Duodenal mucosa (tissue), 2 donors: Measurements from ENCODE around the gene LGMN.
"Not testable (repeated sequence)": the region's sequence is repeated elsewhere in the genome, so short reads cannot be mapped to it uniquely, and the experiment has no call there.

Experiments
- H3K27ac ChIP-seq: one replicate; pipeline ENCODE4 v1.7.0; 2013; ENCODE audit warnings: low read depth, low read length
- H3K27me3 ChIP-seq, 2 donors: one replicate each; pipeline ENCODE4 v1.7.0; 2013; ENCODE audit warnings: low read length in 2 of 2, control low read depth in 1 of 2; ENCODE audit not compliant: insufficient read depth in 2 of 2, control insufficient read depth in 1 of 2
- H3K36me3 ChIP-seq, 2 donors: one replicate each; pipeline ENCODE4 v1.7.0; 2013; ENCODE audit warnings: low read length in 2 of 2, control low read depth in 1 of 2; ENCODE audit not compliant: insufficient read depth in 2 of 2, control insufficient read depth in 1 of 2
- H3K4me1 ChIP-seq, 2 donors: one replicate each; pipeline ENCODE4 v1.7.0; 2013; ENCODE audit warnings: low read length in 2 of 2, control low read depth in 1 of 2; ENCODE audit not compliant: insufficient read depth in 2 of 2, control insufficient read depth in 1 of 2
- H3K4me3 ChIP-seq, 2 donors: one replicate each; pipeline ENCODE4 v1.7.0; 2013; ENCODE audit warnings: low read length in 2 of 2, low read depth in 1 of 2
- H3K9ac ChIP-seq, 2 donors: one replicate each; pipeline ENCODE4 v1.7.0; 2013; ENCODE audit warnings: low read length in 2 of 2, low read depth in 1 of 2
- H3K9me3 ChIP-seq, 2 donors: one replicate each; pipeline ENCODE4 v1.7.0; 2013; ENCODE audit warnings: low read length in 2 of 2, control low read depth in 1 of 2; ENCODE audit not compliant: control insufficient read depth in 1 of 2

Gene LGMN

DNA sequence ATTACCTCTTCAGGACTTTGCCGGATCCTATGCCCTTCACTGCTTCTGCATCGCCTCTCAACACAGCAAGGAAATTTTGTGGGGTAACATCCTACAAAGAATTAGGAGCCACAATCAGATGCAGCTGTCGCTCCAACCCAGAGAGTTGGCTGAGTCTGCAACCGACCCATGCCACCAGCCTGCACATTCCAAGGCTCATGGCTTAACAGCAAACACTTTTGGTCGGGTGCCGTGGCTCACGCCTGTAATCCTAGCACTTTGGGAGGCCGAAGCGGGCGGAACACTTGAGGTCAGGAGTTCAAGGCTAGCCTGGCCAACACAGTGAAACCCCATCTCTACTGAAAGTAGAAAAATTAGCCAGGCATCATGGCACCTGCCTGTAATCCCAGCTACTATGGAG lies 32.3 kb downstream of the LGMN start:
- Histone ChIP-seq H3K27ac (no peak overlapping the region), H3K27me3 (no peaks in the 10 kb centered on the region), H3K9me3 (no peaks in the 10 kb centered on the region), H3K36me3 (peaks cover 12 to 34% of the 10 kb centered on the region in 2 donors), H3K4me3 (no peak overlapping the region), H3K4me1 (peaks cover 11 to 14% of the 10 kb centered on the region in 2 donors), H3K9ac (no peak overlapping the region)

DNA sequence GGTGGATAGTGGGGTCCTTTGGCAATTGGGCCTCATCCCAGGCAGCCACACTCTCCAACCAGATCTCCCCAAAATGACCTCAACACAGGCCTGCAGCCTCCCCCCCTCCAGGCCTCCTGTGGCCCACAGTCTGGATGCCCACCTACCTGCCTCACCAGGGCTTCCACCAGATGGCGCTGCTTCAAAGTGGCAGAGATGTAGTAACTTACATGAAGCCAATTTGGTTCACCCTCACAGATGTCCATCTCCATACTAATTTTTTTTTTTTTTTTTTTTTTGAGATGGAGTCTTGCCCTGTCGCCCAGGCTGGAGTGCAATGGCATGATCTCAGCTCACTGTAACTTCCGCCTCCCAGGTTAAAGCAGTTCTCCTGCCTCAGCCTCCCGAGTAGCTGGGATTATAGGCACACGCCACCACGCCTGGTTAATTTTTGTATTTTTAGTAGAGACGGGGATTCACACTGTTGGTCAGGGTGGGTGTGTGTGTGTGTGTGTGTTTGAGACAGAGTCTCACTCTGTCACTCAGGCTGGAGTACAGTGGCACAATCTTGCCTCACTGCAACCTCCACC lies 33.6 kb downstream of the LGMN start:
- H3K9ac ChIP-seq, H3K4me1 ChIP-seq, H3K27me3 ChIP-seq, H3K9me3 ChIP-seq, H3K27ac ChIP-seq, H3K4me3 ChIP-seq: not testable (repeated sequence)
- peaks cover 16 to 46% of the 10 kb centered on the region in 2 donors for H3K36me3 ChIP-seq

DNA sequence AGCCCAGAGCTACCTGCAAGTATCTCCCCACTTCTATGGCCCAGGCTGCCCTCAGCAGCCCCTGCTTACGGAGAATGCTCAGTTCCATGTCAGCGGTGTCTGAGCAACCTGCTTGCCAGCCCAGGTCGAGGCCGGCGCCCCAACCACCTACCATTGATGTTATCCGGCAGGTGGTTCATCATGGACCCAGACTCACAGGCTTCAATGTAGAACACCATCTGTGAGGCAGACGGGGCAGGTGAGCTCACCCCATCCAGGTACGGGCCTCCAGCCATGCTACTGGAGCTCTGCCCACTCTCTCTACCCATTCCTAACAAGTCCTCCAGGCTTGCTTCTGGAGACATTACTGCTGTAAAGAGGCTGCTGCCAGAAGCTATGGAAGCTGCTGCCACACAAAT lies 35.8 kb downstream of the LGMN start:
- no peaks in the 10 kb centered on the region for H3K9me3 ChIP-seq
- peaks cover 20 to 53% of the 10 kb centered on the region in 2 donors for H3K36me3 ChIP-seq

DNA sequence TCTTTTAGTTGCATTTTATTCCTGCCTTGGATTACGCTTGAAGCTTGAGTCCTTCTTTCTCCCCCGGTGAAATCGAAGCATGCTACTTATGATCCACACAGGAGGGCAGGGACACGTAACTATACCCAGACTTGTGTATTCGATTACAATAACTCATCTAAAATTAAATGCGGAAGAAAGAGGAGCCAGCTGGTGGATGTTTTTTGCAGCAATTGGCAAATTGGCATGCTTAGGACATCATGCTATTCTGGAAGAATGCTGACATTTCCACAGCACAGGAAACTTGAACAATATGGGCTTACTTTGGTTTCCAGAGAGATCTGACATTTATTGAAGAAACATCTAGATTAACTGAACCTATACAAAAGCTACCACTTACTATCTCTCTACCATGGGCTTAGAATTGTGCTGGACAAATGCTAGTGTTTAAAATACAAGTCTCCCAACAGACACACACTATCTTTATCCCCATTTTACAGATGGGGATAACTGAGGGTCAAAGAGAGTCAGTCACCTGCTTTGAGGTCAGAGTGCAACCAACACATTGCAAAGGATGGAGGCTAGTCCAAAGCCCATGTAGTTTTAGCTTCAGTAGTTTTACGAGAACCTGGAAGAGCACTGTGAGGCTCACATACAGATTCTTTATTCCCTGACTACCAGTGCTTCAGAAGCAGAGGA lies 36.3 kb downstream of the LGMN start:
- Histone ChIP-seq H3K27me3 (no peaks in the 10 kb centered on the region), H3K9ac (no peak overlapping the region), H3K36me3 (peaks cover 20 to 53% of the 10 kb centered on the region in 2 donors), H3K27ac (no peak overlapping the region), H3K4me3 (no peak overlapping the region), H3K4me1 (no peaks in the 10 kb centered on the region), H3K9me3 (no peaks in the 10 kb centered on the region)

More for the DNA sequence above, 35.8 kb downstream of the LGMN start:
- no peak overlapping the region for H3K9ac ChIP-seq
- no peaks in the 10 kb centered on the region for H3K27me3 ChIP-seq
- H3K27ac ChIP-seq = no peak overlapping the region
- no peaks in the 10 kb centered on the region for H3K4me1 ChIP-seq
- no peak overlapping the region for H3K4me3 ChIP-seq

DNA sequence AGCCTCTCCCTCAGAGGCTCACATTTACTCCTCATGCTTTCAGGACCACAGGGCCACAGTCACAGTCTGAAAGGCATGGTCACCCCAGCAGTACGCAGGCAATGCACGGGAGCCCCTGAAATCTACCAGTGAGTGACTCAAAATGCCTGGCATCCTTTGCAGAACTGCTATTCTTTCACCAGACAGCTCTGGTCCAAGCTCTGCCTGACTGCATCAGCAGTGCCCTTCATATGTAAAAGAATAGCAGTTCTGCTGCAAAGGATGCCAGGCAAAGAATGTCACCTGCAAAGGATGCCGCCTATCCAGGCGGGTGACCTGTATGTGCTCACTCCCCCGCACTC lies 38.5 kb downstream of the LGMN start:
- no peaks in the 10 kb centered on the region for H3K27me3 ChIP-seq
- no peak overlapping the region for H3K9ac ChIP-seq
- no peaks in the 10 kb centered on the region for H3K4me1 ChIP-seq
- no peak overlapping the region for H3K27ac ChIP-seq
- H3K4me3 ChIP-seq = no peak overlapping the region
- H3K9me3 ChIP-seq = no peaks in the 10 kb centered on the region
- peaks cover 24 to 51% of the 10 kb centered on the region in 2 donors for H3K36me3 ChIP-seq

DNA sequence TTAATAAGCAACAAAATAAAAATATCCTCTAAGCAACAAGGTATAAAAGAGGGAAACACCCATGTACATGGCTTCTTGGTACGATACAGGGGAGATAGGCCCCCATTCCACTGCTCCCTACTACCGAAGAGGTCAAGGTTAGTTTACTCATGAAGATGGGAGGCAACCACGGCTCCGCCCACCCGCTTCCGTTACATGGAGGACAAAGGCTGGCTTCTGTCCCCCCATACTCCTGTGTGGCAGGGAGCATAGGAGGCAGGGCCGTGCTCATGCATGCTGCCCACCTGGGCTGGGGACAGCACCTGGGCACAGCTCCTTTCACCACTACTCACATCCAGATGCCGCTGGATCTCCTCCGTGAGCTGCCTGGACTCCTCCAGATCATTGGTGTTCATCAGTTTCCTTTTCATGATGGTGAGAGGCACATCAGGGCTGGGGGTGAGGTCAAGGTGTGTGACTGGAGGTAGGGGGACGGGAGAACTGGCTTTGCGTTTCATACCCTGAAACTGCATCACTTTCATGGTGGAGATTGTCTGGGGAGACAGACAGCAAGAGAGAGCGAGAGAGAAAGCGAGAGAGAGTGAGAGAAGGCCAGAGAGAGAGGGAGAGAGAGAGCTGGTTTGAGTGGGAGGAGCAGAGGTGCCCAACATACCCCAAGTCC lies 39.0 kb downstream of the LGMN start:
- H3K27me3 ChIP-seq = no peaks in the 10 kb centered on the region
- H3K4me3 ChIP-seq = no peak overlapping the region
- H3K27ac ChIP-seq = no peak overlapping the region
- H3K9ac ChIP-seq = no peak overlapping the region
- no peaks in the 10 kb centered on the region for H3K4me1 ChIP-seq
- H3K9me3 ChIP-seq = no peaks in the 10 kb centered on the region
- peaks cover 24 to 51% of the 10 kb centered on the region in 2 donors for H3K36me3 ChIP-seq

DNA sequence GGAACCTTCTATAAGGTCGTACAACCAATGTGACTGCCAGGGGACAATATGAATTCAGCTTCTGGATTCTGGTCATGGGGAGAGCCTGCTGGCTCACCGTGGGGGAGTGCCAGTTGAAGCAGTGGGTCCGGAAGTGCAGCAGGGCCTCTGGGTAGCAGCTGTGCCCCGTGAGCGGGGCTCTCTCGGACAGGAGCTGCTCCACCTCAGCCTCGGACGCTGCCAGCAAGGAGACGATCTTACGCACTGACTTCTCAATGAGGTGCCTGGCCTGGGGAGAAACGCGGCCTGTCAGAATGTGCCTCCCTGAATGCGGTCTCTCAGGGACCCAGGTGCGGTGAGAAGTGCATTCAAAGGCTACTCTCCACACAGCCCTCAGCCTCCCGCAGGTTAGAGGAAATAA lies 42.0 kb downstream of the LGMN start:
- Histone ChIP-seq H3K4me1 (no peaks in the 10 kb centered on the region), H3K36me3 (peaks cover 12 to 35% of the 10 kb centered on the region in 2 donors), H3K9me3 (no peaks in the 10 kb centered on the region), H3K27ac (no peak overlapping the region), H3K9ac (no peak overlapping the region), H3K27me3 (no peaks in the 10 kb centered on the region), H3K4me3 (no peak overlapping the region)

DNA sequence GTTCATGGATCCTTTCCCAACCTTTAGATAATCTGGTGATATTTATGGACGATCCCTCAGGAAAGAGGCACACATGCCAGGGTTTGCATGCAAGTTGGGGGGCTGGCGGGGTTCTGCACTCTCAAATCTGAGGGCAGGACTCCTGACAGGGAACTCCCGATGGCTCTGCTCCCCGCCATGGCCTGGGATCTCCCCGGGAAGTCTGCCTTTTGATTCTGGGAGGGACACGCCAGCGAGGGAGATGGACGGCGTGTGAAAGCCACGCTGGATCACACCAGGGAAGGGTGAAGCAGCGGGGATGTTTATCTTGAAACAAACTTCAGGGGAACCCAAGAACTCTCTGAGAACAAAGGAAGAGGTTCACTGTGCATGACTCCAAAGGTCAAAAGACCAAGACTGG lies 43.6 kb downstream of the LGMN start:
- Histone ChIP-seq H3K4me1 (no peaks in the 10 kb centered on the region), H3K9me3 (no peaks in the 10 kb centered on the region), H3K4me3 (no peak overlapping the region), H3K27me3 (no peaks in the 10 kb centered on the region), H3K27ac (no peak overlapping the region), H3K9ac (no peak overlapping the region), H3K36me3 (peaks cover 9 to 20% of the 10 kb centered on the region in 2 donors)

DNA sequence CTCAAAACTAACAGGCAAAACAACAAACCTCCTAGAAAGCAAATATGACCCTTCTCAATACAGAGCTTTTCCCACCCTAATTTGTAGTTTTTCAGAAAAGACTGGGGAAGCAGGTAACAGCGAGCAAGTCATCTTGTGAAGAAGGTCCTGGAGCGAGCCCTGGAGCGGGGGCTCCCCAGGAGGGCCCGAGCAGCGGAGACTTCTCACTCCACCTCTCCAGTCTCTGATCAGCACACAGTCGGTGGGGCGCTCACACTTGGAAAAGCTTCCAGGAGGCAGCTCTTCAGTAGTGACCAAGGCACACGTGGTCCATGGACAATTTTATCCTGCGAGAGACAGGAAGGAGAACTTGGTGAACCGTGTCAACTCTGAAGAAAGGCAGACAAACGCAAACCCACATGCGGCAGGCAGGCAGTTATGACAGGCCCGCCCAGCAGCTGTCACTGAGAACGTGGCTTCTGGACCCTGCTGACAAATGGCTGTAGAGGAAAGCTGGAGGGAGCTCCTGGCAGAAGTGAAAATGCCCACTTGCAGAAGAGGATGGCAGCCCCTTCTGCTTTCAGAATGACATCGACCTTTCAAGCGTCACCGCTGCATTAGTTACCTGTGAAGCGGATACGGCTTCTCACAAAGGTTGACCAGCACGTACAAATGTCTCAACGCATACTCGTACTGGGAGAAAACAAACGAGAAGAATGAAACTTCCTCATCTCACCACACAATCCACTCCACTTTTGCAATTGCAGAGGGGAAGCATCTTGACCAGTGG lies 44.2 kb downstream of the LGMN start:
- Histone ChIP-seq H3K36me3 (peaks cover 5 to 14% of the 10 kb centered on the region in 2 donors), H3K9ac (no peak overlapping the region), H3K27me3 (no peaks in the 10 kb centered on the region), H3K27ac (no peak overlapping the region), H3K4me3 (no peak overlapping the region), H3K4me1 (no peaks in the 10 kb centered on the region), H3K9me3 (no peaks in the 10 kb centered on the region)

DNA sequence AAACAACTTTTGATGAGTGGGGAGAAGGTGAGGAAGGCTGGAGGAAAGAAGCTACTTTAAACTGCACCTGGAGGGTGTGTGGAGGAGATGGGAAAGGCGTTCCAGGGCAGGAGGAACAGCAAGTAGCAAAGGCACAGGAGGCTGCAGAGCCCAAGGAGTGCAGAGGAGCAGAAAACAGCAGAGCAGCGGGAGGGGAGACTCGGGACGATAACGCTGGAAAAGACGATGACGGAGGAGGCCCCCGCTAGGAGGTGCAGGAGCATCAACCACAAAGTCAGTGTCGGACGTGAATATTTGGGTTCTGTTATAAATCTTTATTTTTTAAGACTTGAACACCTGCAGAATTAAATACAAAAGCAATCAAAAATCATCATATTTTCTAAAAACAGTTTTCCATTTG lies 44.9 kb downstream of the LGMN start:
- H3K36me3 ChIP-seq = peaks cover 5 to 13% of the 10 kb centered on the region in 2 donors
- H3K27me3 ChIP-seq = no peaks in the 10 kb centered on the region
- no peaks in the 10 kb centered on the region for H3K9me3 ChIP-seq
- H3K4me3 ChIP-seq = no peak overlapping the region
- no peaks in the 10 kb centered on the region for H3K4me1 ChIP-seq
- H3K27ac ChIP-seq = no peak overlapping the region
- no peak overlapping the region for H3K9ac ChIP-seq
